Effector CD4-positive, alpha-beta T cell (primary cell): Measurements from ENCODE around the gene DBX1.
"Not testable (repeated sequence)": the region's sequence is repeated elsewhere in the genome, so short reads cannot be mapped to it uniquely, and the experiment has no call there.

Experiments used
- DNase-seq: peaks from one replicate; pipeline ENCODE4 v3.0.0-alpha.2; 2020

Gene DBX1

GRCh38 chr11:20161230-20161918 lies 1.1 kb upstream of the DBX1 start:
- DNase-seq = no peak

- DNase-seq = no peak
Observed at GRCh38 chr11:20159466-20160381, 551 bp downstream of the DBX1 start.

GRCh38 chr11:20158597-20159257 lies 1.5 kb downstream of the DBX1 start:
- DNase-seq = no peak

DNA sequence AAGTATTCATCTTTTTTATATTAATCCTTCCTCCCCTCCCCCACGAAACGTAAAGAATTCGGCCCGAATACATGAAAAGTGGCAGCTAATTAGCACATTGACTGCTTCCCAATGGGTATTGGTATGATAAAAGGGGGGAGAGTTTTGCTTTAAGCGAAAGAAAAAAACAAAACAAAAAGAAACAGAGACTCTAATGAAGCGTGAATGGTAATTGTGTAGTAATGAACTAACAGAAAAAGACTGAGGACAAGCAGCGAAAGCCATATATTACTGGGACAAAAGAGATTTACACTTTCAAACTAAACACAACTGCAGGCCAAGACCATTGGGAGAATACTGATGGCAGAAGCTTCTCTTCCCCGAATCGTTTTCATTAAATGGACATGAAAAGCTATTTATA lies 2.5 kb downstream of the DBX1 start:
- DNase-seq = no peak

DNA sequence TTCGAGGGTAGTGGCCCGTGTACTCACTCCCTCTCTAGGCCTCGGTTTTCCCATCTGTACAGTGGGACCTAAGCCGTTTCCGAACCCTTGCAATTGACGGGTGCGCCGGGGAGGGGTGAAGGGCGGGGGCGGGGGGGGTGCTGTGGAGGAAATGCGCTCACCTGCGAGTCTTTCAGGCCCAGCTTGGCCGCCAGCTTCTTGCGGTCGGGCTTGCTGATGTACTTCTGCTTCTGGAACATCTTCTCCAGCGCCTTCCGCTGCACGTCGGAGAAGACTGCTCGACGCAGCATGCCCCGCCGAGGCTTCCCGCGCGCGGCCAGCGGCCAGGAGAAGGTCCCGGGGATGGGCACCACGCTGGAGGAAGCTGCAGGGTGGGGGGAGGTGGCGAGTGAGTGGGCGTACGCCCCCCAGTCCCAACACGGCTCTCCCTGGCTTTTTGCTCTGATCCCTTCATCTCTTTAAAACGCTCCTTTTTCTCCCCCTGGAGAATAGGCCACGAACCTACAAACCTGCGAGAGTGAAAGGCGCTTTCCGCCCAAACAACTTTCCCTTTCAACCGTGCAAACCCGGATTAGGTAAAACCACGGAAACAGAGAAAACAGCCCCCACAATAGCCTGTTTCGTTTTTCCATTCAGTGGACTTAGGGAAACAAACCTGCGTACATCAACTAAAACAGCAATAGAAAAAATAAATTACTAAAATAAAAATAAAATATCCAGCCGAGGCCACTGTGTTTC lies 3.2 kb downstream of the DBX1 start:
- DNase-seq = peak; percentile 18

DNA sequence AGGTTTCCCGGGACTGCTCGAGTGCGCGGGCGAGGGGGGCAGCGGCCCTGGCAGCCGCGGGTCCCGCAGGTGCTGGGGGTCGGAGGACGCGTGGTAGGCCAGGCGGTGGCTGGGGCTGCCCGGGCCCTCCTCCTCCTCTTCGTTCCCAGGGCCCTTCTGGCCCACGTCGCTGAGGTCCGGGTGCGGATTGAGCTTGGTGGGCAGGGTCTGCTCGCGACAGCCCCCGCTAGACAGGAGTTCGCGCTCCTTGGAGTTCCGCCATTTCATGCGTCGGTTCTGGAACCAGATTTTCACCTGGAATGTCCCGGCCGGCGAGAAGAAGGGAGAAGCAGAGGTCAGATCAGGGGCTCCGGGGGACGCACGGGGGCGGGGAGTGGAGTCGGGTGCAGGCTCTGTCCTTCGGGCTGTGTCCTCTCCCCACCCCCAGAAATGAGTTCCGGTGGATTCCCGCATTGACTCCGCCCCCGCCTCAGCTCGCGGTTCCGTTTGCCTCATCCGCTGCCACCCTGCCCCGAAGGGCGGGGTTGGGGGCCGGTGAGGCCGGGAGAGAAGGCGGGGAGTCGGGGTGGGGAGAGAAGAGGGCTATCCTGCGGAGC lies 3.9 kb downstream of the DBX1 start:
- DNase-seq = peak; percentile 23

- DNase-seq = no peak
Observed at GRCh38 chr11:20155683-20156279, 4.5 kb downstream of the DBX1 start.

- no peak for DNase-seq
Observed at GRCh38 chr11:20154381-20154780, 5.9 kb downstream of the DBX1 start.

- DNase-seq = no peak
Observed at GRCh38 chr11:20138707-20139106, 21.6 kb downstream of the DBX1 start.

- no peak for DNase-seq
Observed at GRCh38 chr11:20137637-20138036, 22.6 kb downstream of the DBX1 start.

DNA sequence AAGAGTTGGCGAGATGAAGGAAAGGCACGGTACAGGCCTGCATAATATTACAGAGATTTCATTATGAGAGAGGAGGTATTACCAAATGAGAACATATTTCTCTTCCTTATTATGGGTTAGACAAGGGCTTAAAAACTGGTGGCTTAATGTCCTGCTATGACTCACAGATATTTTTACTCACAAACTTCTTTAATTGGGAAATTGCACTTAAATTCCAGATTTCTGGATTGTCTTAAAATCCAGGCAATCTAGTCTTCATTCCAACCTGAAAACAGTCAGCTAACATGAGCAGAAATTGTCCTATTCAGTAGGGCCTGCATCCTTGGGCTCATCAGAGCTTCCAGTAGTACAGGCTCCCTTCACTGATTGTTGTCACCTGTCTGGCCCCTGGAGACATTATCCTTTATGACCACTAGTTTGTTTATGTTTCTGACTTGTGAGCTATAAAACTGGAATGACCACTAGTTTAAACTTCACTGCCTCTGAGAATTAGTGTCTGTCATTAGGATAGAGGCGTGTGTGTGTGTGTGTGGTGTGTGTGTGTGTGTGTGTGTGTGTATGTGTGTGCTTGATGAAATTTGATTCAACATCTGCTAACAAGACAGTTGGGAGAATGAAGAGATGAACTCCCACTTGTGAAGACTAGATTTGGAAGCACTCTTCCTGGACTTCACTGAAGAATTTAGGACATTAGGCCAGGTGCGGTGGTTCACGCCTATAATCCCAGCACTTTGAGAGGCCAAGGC lies 25.1 kb downstream of the DBX1 start:
- no peak for DNase-seq

- no peak for DNase-seq
Observed at GRCh38 chr11:20132667-20133039, 27.6 kb downstream of the DBX1 start.

- DNase-seq = peak; percentile 9
Observed at GRCh38 chr11:20131788-20132666, 28.2 kb downstream of the DBX1 start.

GRCh38 chr11:20129665-20130064 lies 30.6 kb downstream of the DBX1 start:
- no peak for DNase-seq

- DNase-seq = not testable (repeated sequence)
Observed at GRCh38 chr11:20128528-20128825, 31.8 kb downstream of the DBX1 start.

- DNase-seq = peak; percentile 71
Observed at GRCh38 chr11:20127671-20128527, 32.4 kb downstream of the DBX1 start.

DNA sequence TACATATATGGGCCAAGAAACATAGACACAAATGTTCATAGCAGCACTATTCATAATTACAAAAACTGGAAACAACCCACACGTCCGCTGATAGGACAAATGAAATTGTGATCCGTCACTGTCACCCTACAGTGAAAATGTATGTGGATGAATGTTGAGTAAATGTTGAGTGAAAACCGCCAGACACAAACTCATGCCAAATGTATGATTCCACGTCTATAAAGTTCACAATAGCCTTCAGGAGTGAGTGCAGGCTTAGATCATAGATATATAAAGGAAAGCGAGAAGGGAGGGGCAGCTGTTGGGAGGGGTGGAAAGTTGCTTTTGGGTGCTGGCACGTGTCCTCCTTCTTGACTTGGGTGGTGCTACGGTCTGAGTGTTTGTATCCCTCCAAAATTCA lies 33.6 kb downstream of the DBX1 start:
- DNase-seq = no peak

GRCh38 chr11:20125927-20126326 lies 34.3 kb downstream of the DBX1 start:
- DNase-seq = no peak

- no peak for DNase-seq
Observed at GRCh38 chr11:20122131-20122530, 38.1 kb downstream of the DBX1 start.
